GM18505 (cell line): Measurements from ENCODE around the gene PRCD.
A peak's percentile ranks its signal among the peaks of the same experiment; 100 is the strongest.
"Not testable (repeated sequence)": the region's sequence is repeated elsewhere in the genome, so short reads cannot be mapped to it uniquely, and the experiment has no call there.

Experiments
- ATAC-seq: cut with Tn5 transposase; IDR thresholded peaks from one replicate; pipeline ENCODE4 v1.9.1; 2021; ENCODE audit not compliant: unreplicated experiment
- POLR2A ChIP-seq: IDR thresholded peaks from 4 replicates; pipeline ENCODE4 v1.6.1; 2011; ENCODE audit warnings: borderline replicate concordance; ENCODE audit not compliant: insufficient read depth, insufficient read length; ENCODE audit errors: extremely low read depth

PRCD gene

GRCh38 chr17:76557368-76558197 lies 17.7 kb downstream of the PRCD start:
- ATAC-seq = peak; percentile 81
- peak; percentile 95 for TF ChIP-seq POLR2A

GRCh38 chr17:76558198-76559095 lies 18.6 kb downstream of the PRCD start:
- no peak for ATAC-seq
- no peak for TF ChIP-seq POLR2A

- ATAC-seq = not testable (repeated sequence)
These were observed 19.6 kb downstream of the PRCD start for GRCh38 chr17:76559460-76559859.

GRCh38 chr17:76560036-76560876 lies 20.4 kb downstream of the PRCD start:
- no peak for TF ChIP-seq POLR2A
- no peak for ATAC-seq

- ATAC-seq = no peak
These were observed 21.0 kb downstream of the PRCD start for GRCh38 chr17:76560877-76561221.

GRCh38 chr17:76561332-76561731 lies 21.5 kb downstream of the PRCD start:
- TF ChIP-seq POLR2A = no peak
- no peak for ATAC-seq

More at GRCh38 chr17:76560877-76561221, 21.0 kb downstream of the PRCD start:
- TF ChIP-seq POLR2A = no peak

- no peak for ATAC-seq
- no peak for TF ChIP-seq POLR2A
These were observed 22.0 kb downstream of the PRCD start for GRCh38 chr17:76561799-76562268.

GRCh38 chr17:76562734-76563148 lies 22.9 kb downstream of the PRCD start:
- no peak for ATAC-seq

GRCh38 chr17:76563359-76563758 lies 23.5 kb downstream of the PRCD start:
- ATAC-seq = not testable (repeated sequence)

More at GRCh38 chr17:76562734-76563148, 22.9 kb downstream of the PRCD start:
- TF ChIP-seq POLR2A = no peak

GRCh38 chr17:76564991-76565727 lies 25.3 kb downstream of the PRCD start:
- ATAC-seq = not testable (repeated sequence)

GRCh38 chr17:76565728-76566612 lies 26.1 kb downstream of the PRCD start:
- ATAC-seq = no peak
- TF ChIP-seq POLR2A = peak; percentile 9

GRCh38 chr17:76566613-76566943 lies 26.7 kb downstream of the PRCD start:
- ATAC-seq = no peak
- no peak for TF ChIP-seq POLR2A
